GM21786 (cell line): ENCODE data around the gene WWOX.

Source experiments
- ATAC-seq: cut with Tn5 transposase; IDR thresholded peaks from one replicate; pipeline ENCODE4 v1.9.1; 2021; ENCODE audit not compliant: unreplicated experiment

Gene WWOX

GRCh38 chr16:78871241-78871640 lies 771.8 kb downstream of the WWOX start:
- no peak for ATAC-seq

GRCh38 chr16:78876671-78877070 lies 777.2 kb downstream of the WWOX start:
- ATAC-seq = no peak

GRCh38 chr16:78877114-78877655 lies 777.7 kb downstream of the WWOX start:
- no peak for ATAC-seq

- ATAC-seq = no peak
These were observed 779.1 kb downstream of the WWOX start for GRCh38 chr16:78878570-78878969.

- ATAC-seq = no peak
These were observed 779.6 kb downstream of the WWOX start for GRCh38 chr16:78879011-78879410.

GRCh38 chr16:78882150-78882549 lies 782.7 kb downstream of the WWOX start:
- ATAC-seq = no peak

- no peak for ATAC-seq
These were observed 783.3 kb downstream of the WWOX start for GRCh38 chr16:78882751-78883150.

- no peak for ATAC-seq
These were observed 784.8 kb downstream of the WWOX start for GRCh38 chr16:78884204-78884603.

- no peak for ATAC-seq
These were observed 789.9 kb downstream of the WWOX start for GRCh38 chr16:78889346-78889745.

GRCh38 chr16:78890373-78890895 lies 791.0 kb downstream of the WWOX start:
- ATAC-seq = no peak

GRCh38 chr16:78892951-78893733 lies 793.7 kb downstream of the WWOX start:
- no peak for ATAC-seq

GRCh38 chr16:78894886-78895285 lies 795.4 kb downstream of the WWOX start:
- no peak for ATAC-seq

- ATAC-seq = no peak
These were observed 796.2 kb downstream of the WWOX start for GRCh38 chr16:78895681-78896080.

- no peak for ATAC-seq
These were observed 796.8 kb downstream of the WWOX start for GRCh38 chr16:78896280-78896679.

GRCh38 chr16:78897299-78897698 lies 797.8 kb downstream of the WWOX start:
- no peak for ATAC-seq

GRCh38 chr16:78900044-78900811 lies 800.8 kb downstream of the WWOX start:
- no peak for ATAC-seq

- no peak for ATAC-seq
These were observed 801.5 kb downstream of the WWOX start for GRCh38 chr16:78900966-78901365.

GRCh38 chr16:78902321-78902720 lies 802.9 kb downstream of the WWOX start:
- no peak for ATAC-seq

GRCh38 chr16:78903237-78903636 lies 803.8 kb downstream of the WWOX start:
- no peak for ATAC-seq

- no peak for ATAC-seq
These were observed 804.4 kb downstream of the WWOX start for GRCh38 chr16:78903843-78904242.

GRCh38 chr16:78906135-78906534 lies 806.7 kb downstream of the WWOX start:
- no peak for ATAC-seq

- ATAC-seq = no peak
These were observed 809.8 kb downstream of the WWOX start for GRCh38 chr16:78909226-78909625.
